Loucy (cell line): Measurements from ENCODE around the gene KIAA1549.

ENCODE experiments used
- EZH2phosphoT487 ChIP-seq: fragments of 200-600 bp; IDR thresholded peaks from 2 replicates; pipeline ENCODE4 v1.6.1; 2018; ENCODE audit warnings: antibody characterized with exemption, mild to moderate bottlenecking, moderate library complexity, borderline replicate concordance
- TF ChIP-seq, protein P1 (sequence below): fragments of 200-600 bp; sonication (generic); conservative IDR thresholded peaks from 2 replicates; pipeline ENCODE4 v1.5.1; 2014; ENCODE audit warnings: mild to moderate bottlenecking, antibody characterized with exemption, low read length

DNA sequence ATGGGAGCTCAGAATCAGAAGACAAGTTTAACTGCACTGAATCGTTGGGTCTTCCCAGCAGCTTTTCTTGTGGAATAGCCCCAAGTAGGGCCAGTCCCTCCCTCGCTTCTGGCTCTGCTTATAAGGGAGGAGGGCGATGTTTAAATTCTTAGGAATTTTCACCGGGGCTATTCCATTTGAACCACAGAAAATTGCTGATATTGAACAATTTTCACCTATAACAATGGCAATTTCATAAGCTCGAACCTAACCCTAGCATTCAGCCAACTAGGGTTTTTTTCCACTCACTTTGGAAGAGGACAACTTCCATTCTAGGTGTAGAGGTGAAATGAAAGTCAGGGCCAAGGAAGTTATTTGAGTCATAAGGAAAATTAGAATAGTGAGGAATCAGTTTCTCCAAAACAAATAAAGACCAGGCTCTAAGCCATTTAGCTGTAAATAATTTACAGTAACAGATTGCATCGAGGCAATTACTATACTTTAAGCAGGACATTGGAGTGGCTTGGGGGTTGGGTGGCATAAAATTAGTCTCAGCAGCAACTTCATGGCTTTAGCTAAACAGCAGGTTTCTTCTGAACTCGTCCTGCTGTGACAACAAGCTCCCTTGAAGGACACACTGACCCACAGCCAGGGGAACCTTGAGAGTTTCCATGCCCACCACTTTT, 181.7 kb downstream of the KIAA1549 start:
- TF ChIP-seq, protein P1, sequence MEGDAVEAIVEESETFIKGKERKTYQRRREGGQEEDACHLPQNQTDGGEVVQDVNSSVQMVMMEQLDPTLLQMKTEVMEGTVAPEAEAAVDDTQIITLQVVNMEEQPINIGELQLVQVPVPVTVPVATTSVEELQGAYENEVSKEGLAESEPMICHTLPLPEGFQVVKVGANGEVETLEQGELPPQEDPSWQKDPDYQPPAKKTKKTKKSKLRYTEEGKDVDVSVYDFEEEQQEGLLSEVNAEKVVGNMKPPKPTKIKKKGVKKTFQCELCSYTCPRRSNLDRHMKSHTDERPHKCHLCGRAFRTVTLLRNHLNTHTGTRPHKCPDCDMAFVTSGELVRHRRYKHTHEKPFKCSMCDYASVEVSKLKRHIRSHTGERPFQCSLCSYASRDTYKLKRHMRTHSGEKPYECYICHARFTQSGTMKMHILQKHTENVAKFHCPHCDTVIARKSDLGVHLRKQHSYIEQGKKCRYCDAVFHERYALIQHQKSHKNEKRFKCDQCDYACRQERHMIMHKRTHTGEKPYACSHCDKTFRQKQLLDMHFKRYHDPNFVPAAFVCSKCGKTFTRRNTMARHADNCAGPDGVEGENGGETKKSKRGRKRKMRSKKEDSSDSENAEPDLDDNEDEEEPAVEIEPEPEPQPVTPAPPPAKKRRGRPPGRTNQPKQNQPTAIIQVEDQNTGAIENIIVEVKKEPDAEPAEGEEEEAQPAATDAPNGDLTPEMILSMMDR: no peak
- TF ChIP-seq EZH2phosphoT487: no peak
